Liver (tissue), 3 donors: ENCODE data around the gene GRIA1.

Experiments used
- FOXA1 ChIP-seq: IDR thresholded peaks from 2 replicates; pipeline ENCODE4 v1.6.1; 2016; ENCODE audit warnings: antibody characterized with exemption
- JUND ChIP-seq, 2 donors: IDR thresholded peaks; 2 replicates each; pipeline ENCODE4 v1.6.1; 2016; ENCODE audit warnings: antibody characterized with exemption in 2 of 2
- RXRA ChIP-seq, 2 donors: IDR thresholded peaks; 2 replicates each; pipeline ENCODE4 v1.6.1; 2017 to 2018; ENCODE audit warnings: antibody characterized with exemption in 2 of 2, mild to moderate bottlenecking in 1 of 2
- SP1 ChIP-seq: IDR thresholded peaks from 2 replicates; pipeline ENCODE4 v1.6.1; 2018; ENCODE audit warnings: antibody characterized with exemption, mild to moderate bottlenecking
- TAF1 ChIP-seq: conservative IDR thresholded peaks from 2 replicates; pipeline ENCODE4 v1.6.1; 2016; ENCODE audit warnings: antibody characterized with exemption, mild to moderate bottlenecking
- TF ChIP-seq, protein P1 (sequence below): fragments of 150-350 bp; IDR thresholded peaks from 2 replicates; pipeline ENCODE4 v1.5.1; 2017; ENCODE audit warnings: improper control_type of control experiment, low read depth, low read length; ENCODE audit not compliant: missing input control
- TF ChIP-seq, protein P2 (sequence below): IDR thresholded peaks from 2 replicates; pipeline ENCODE4 v1.6.1; 2016; ENCODE audit warnings: antibody characterized with exemption
- donor health status: healthy.
- donor health status: healthy.

DNA sequence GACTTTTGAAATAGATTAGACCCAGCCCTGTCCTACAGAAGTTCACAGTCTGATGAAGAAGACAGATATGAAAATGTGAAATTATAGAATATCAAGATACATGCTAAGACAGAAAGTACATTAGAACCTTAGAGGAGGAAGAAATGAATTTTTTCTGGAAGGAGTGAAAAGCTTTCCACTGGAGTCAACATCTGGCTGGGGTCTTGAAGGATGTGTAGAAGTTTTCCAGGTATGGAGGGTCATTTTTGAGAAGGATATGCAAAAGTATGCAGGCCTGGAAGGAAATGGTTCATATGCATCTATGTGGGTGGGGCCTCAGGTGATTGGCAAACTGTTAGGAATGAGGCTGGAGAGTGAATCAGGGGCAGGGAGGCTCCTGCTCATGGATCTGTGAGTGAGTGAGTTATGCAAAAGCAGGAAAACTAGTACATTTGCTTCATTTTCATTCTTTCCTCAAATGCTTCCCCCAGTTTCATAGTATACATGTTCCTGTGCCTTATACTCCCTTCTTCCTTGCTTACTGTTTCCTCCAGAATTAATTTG lies 142.3 kb downstream of the GRIA1 start:
- TF ChIP-seq, protein P1, sequence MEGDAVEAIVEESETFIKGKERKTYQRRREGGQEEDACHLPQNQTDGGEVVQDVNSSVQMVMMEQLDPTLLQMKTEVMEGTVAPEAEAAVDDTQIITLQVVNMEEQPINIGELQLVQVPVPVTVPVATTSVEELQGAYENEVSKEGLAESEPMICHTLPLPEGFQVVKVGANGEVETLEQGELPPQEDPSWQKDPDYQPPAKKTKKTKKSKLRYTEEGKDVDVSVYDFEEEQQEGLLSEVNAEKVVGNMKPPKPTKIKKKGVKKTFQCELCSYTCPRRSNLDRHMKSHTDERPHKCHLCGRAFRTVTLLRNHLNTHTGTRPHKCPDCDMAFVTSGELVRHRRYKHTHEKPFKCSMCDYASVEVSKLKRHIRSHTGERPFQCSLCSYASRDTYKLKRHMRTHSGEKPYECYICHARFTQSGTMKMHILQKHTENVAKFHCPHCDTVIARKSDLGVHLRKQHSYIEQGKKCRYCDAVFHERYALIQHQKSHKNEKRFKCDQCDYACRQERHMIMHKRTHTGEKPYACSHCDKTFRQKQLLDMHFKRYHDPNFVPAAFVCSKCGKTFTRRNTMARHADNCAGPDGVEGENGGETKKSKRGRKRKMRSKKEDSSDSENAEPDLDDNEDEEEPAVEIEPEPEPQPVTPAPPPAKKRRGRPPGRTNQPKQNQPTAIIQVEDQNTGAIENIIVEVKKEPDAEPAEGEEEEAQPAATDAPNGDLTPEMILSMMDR: no peak
- TF ChIP-seq TAF1: no peak
- no peak for TF ChIP-seq JUND (IDR thresholded peaks at IDR 0.05)
- TF ChIP-seq SP1: no peak
- TF ChIP-seq, protein P2, sequence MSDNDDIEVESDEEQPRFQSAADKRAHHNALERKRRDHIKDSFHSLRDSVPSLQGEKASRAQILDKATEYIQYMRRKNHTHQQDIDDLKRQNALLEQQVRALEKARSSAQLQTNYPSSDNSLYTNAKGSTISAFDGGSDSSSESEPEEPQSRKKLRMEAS: no peak
- TF ChIP-seq RXRA (IDR thresholded peaks at IDR 0.05): no peak
- TF ChIP-seq FOXA1: no peak
